NB4 (cell line): ENCODE measurements around the gene SLC12A6.

Experiments used
- CTCF ChIP-seq: IDR thresholded peaks from one replicate; pipeline ENCODE4 v1.5.1; 2012; ENCODE audit warnings: low read depth, low read length
- MAX ChIP-seq: IDR thresholded peaks from 2 replicates; pipeline ENCODE4 v1.6.1; 2011; ENCODE audit warnings: low read depth, low read length
- POLR2A ChIP-seq: IDR thresholded peaks from 2 replicates; pipeline ENCODE4 v1.6.1; 2011; ENCODE audit warnings: mild to moderate bottlenecking; ENCODE audit not compliant: insufficient read length; ENCODE audit errors: extremely low read depth

- TF ChIP-seq MAX: no peak
- no peak for TF ChIP-seq POLR2A
- TF ChIP-seq CTCF: no peak
Measured at GRCh38 chr15:34336991-34337556, 507 bp downstream of the SLC12A6 start.
